ENCODE results near the gene GOLGA6L10.

DNA sequence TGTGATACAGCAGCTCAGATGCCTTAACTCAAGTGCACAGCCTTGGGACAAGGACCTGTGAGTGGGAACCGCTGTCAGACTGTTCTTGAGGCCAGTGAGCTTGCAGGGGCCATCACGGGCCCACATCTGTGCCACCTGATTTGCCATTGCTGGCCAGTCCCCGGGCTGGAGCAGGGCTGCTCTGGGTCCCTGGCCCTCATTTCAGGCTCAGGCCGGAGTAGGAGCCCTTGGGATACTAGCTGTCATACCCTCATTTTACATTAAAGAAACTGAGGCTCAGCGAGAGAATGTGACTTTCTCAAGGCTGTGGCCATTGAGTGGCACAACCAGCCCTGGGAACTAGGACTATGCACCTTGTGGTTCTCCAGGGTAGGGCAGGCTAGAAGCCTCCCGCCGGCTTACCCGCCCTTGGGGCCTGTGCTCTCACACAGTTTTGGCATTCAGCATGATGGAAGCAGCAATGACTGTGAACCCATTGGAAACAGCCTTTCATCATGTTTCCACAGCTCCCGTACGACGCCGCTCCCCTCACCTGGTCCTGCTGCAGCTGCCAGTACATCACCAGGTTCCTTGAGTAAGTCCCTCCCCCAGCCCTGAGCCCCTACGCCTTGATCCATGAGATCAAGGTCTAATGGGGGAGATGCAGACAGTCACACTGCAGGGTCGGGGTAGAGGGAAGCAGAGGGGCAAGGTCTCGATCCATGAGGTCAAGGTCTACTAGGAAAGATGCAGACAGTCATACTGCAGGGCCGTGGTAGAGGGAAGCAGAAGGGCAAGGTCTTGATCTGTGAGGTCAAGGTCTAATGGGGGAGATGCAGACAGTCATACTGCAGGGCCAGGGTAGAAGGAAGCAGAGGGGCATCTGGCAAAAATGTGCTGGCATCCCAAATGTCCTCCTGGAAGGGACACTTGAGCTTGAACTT lies 42.2 kb downstream of the GOLGA6L10 start:
- no peak for TF ChIP-seq YY1 (IDR thresholded peaks at IDR 0.05; ENCODE audit: insufficient read depth, insufficient read length)
- no peak for TF ChIP-seq ZNF274 (IDR thresholded peaks at IDR 0.05; ENCODE audit: low read depth, low read length)
- TF ChIP-seq SUZ12 (IDR thresholded peaks at IDR 0.05; ENCODE audit: extremely low read depth, insufficient read depth, insufficient read length), result no peak

Measured in NT2/D1 (cell line).